Measurements from ENCODE around the gene BOLL.
"Not testable (repeated sequence)": the region's sequence is repeated elsewhere in the genome, so short reads cannot be mapped to it uniquely, and the experiment has no call there.

The BOLL gene, protein sequence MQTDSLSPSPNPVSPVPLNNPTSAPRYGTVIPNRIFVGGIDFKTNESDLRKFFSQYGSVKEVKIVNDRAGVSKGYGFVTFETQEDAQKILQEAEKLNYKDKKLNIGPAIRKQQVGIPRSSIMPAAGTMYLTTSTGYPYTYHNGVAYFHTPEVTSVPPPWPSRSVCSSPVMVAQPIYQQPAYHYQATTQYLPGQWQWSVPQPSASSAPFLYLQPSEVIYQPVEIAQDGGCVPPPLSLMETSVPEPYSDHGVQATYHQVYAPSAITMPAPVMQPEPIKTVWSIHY

DNA sequence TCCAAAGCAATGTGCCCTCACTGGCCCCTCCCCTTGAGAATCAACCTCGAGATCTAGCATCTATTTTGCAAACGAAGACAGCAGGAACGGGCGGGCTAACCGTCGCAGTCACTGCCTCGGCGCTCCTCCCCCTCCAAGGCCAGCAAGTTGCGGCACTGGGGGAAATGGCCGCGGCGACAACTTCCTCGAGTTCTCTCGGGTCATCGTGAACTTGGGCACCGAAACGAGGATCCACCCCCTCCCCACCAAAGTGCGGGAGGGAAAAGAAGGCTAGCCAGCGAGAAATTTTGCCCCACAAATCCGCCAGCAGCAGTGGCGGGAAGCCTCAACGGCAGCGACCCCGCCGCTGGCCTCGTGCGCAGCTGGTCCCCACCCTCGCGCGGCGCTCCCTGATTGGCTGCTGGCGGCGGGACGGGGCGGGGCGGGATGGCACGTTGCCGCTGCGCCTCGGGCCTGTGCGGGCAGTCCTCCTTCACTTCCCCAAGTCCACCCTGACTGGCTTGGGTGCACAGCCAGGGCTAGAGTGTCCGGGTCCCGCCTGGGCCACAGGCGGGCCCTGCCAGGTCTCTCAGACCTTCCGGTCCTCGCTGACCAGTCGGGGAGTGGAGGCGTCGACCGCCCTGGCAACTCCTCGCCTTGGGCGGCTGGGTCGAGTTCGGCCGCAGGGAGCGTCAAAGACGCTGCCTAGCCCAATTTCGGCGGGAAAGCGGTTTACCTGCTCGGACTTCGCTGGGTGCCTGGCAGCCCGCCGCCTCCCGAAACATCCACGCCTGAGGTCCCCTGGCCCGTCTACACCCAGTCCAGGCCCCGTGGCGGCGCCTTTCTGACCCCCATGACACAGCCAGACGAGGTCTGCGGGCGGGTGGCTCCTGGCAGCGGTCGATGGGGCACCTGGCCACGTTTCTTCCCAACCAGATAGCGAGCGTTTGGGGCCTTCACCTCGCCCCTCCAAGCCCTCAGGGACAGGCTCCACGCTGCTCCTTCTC is at the start of gene BOLL:
TSS of gene BOLL (minus strand) at position 364 of the 986 bp plus-strand sequence. CDS start 3,469 bp downstream, outside the sequence.
- Histone ChIP-seq H3K4me3 (ENCODE audit: low read length) (peak within 1 kb of the TSS; percentile 63), H3K36me3 (ENCODE audit: control insufficient read depth, insufficient read depth, low read length) (no peaks in the 10 kb centered on the region), H3K4me1 (ENCODE audit: control insufficient read depth, insufficient read depth, low read length) (no peaks in the 10 kb centered on the region), H3K27me3 (ENCODE audit: control insufficient read depth, insufficient read depth, low read length) (peaks cover 9% of the 10 kb centered on the region), H3K9ac (ENCODE audit: low read length) (no peak within 1 kb of the TSS), H3K27ac (ENCODE audit: low read depth, low read length) (no peak within 1 kb of the TSS)

DNA sequence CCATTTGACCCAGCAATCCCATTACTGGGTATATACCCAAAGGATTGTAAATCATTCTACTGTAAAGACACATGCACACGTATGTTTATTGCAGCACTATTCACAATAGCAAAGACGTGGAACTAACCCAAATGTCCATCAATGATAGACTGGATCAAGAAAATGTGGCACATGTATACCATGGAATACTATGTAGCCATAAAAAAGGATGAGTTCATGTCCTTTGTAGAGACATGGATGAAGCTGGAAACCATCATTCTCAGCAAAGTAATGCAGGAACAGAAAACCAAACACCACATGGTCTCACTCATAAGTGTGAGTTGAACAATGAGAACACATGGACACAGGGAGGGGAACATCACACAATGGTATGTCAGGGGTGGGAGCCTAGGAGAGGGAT is 49.7 kb upstream of the BOLL start:
- H3K27ac ChIP-seq (ENCODE audit: low read depth, low read length); H3K4me1 ChIP-seq (ENCODE audit: control insufficient read depth, insufficient read depth, low read length); H3K4me3 ChIP-seq (ENCODE audit: low read length); H3K9ac ChIP-seq (ENCODE audit: low read length); H3K27me3 ChIP-seq (ENCODE audit: control insufficient read depth, insufficient read depth, low read length); H3K36me3 ChIP-seq (ENCODE audit: control insufficient read depth, insufficient read depth, low read length): not testable (repeated sequence)

DNA sequence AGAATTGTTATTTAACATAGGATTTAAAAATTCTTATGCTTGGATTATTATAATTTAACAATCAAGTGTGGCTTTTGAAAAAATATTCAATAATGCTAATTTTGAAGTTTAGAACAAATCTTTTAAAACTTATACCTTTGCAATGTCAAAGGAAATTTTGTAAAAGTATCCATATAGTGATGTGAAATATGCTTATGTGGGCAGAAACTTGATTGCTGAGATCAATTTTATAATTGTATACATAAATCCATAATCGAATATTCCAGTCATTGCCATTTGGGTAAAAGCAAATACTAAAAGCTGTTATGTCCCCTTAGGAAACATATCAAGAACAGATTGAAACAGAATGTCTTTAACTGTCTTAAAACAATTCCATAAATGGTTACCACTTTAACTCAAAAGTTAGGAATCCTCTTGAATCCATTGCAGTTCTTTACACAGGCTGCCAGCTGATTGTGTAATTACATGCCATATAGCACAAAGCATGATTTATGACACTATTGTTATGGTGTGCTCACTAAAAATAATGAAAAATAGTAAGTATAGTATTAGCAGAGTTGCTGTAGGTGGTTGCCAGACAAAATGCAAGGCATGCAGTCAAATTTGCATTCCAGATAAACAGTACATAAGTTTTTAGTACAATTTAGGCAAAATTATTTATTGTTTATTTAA is 43.5 kb upstream of the BOLL start:
- H3K4me1 ChIP-seq (ENCODE audit: control insufficient read depth, insufficient read depth, low read length), result no peaks in the 10 kb centered on the region

DNA sequence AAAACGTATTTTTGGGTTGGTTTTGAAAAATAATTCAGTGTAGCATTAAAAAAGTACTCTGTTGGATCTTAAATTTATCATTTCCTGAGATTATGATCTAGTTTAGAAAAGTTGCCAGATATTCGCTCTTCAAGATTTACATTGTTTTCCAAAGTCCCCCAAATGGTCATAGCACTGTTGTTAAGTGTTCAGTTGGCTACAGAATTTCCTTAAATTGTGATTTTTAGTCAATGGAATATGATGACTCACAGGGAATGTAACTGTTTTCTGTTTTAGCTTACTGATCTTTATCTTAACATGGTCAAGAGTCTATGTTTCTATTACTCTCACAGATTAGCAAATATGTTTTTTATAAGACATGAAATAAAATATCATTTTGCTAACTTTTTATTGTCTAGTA is 42.5 kb upstream of the BOLL start:
- H3K27ac ChIP-seq (ENCODE audit: low read depth, low read length), result no peak overlapping the region
- no peak overlapping the region for H3K9ac ChIP-seq (ENCODE audit: low read length)
- no peak overlapping the region for H3K4me3 ChIP-seq (ENCODE audit: low read length)
- no peaks in the 10 kb centered on the region for H3K36me3 ChIP-seq (ENCODE audit: control insufficient read depth, insufficient read depth, low read length)
- no peaks in the 10 kb centered on the region for H3K27me3 ChIP-seq (ENCODE audit: control insufficient read depth, insufficient read depth, low read length)
- peaks cover 2% of the 10 kb centered on the region for H3K4me1 ChIP-seq (ENCODE audit: control insufficient read depth, insufficient read depth, low read length)

More for the DNA sequence above, 43.5 kb upstream of the BOLL start:
- no peak overlapping the region for H3K4me3 ChIP-seq (ENCODE audit: low read length)
- no peaks in the 10 kb centered on the region for H3K36me3 ChIP-seq (ENCODE audit: control insufficient read depth, insufficient read depth, low read length)
- H3K27ac ChIP-seq (ENCODE audit: low read depth, low read length), result no peak overlapping the region
- no peak overlapping the region for H3K9ac ChIP-seq (ENCODE audit: low read length)
- no peaks in the 10 kb centered on the region for H3K27me3 ChIP-seq (ENCODE audit: control insufficient read depth, insufficient read depth, low read length)

DNA sequence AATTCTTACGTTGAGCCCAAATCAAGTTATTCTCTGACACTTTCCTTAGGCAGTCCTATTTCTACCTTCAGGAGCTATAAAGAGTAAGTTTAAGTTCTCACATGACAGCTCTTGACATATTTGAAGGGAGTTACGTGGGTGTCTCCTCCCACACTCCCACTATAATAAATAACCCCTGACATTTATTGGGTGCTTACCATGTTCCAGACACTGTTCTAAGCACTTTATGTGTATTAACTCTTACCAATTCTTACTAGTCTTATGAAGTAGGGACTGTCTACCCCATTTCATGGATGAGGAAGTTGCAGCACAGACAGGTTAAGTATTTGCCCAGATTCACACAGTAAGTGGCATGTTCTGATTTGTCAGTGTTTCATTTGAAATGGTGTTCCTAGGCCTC is 37.2 kb upstream of the BOLL start:
- Histone ChIP-seq H3K27ac (ENCODE audit: low read depth, low read length) (peak overlapping the region; percentile 21), H3K27me3 (ENCODE audit: control insufficient read depth, insufficient read depth, low read length) (no peaks in the 10 kb centered on the region), H3K9ac (ENCODE audit: low read length) (no peak overlapping the region), H3K36me3 (ENCODE audit: control insufficient read depth, insufficient read depth, low read length) (no peaks in the 10 kb centered on the region), H3K4me3 (ENCODE audit: low read length) (no peak overlapping the region), H3K4me1 (ENCODE audit: control insufficient read depth, insufficient read depth, low read length) (peaks cover 13% of the 10 kb centered on the region)

DNA sequence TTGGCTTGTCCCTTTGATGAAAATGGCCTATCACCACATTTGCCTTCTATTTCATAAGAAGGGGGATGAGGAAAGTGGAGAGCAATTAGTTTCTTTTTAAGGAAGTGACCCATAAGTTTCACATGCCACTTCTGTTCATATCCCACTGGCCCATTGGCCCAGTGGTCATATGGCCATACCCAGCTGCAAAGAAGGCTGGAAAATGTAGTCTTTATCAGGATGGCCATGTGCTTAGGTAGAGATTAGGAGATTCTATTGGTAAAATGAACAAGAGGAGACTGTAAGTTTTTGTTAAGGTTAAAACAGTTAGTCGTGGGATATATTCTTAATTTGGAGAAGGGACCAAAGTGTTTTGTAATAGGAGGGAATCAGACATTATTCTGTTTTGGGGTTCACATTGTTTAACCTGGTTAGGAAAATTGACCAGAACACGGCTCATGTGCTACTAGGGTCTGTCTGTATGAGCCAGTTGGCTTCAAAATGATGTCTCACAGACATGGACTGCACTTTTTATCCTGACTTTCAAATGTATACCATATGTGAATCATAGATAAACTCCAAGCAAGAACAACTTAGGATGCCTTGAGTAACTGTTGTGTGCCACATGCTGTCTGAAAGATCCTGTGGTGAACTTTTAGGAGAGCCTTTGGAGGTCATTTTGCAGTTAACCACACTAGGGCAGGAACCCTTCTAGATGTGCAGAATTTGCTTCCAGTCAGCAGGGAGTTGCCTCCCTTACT is 36.6 kb upstream of the BOLL start:
- Histone ChIP-seq H3K4me1 (ENCODE audit: control insufficient read depth, insufficient read depth, low read length) (peaks cover 13% of the 10 kb centered on the region), H3K36me3 (ENCODE audit: control insufficient read depth, insufficient read depth, low read length) (no peaks in the 10 kb centered on the region), H3K9ac (ENCODE audit: low read length) (no peak overlapping the region), H3K4me3 (ENCODE audit: low read length) (no peak overlapping the region), H3K27ac (ENCODE audit: low read depth, low read length) (peak overlapping the region; percentile 21), H3K27me3 (ENCODE audit: control insufficient read depth, insufficient read depth, low read length) (no peaks in the 10 kb centered on the region)

DNA sequence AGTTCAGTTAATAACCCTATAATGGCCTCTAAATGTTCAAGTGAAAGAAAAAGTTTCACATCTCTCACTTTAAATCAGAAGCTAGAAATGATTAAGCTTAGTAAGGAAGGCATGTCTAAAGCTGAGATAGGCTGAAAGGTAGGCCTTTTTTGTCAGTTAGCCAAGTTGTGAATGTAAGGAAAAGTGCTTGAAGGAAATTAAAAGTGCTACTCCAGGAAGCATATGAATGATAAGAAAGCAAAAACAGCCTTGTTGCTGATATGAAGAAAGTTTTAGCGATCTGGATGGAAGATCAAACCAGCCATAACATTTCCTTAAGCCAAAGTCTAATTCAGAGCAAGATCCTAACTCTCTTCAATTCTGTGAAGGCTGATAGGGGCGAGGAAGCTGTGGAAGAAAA is 29.4 kb upstream of the BOLL start:
- H3K27me3 ChIP-seq (ENCODE audit: control insufficient read depth, insufficient read depth, low read length), result no peaks in the 10 kb centered on the region
- no peaks in the 10 kb centered on the region for H3K4me1 ChIP-seq (ENCODE audit: control insufficient read depth, insufficient read depth, low read length)
- H3K36me3 ChIP-seq (ENCODE audit: control insufficient read depth, insufficient read depth, low read length), result no peaks in the 10 kb centered on the region
- no peak overlapping the region for H3K27ac ChIP-seq (ENCODE audit: low read depth, low read length)
- H3K9ac ChIP-seq (ENCODE audit: low read length), result no peak overlapping the region
- H3K4me3 ChIP-seq (ENCODE audit: low read length), result no peak overlapping the region

DNA sequence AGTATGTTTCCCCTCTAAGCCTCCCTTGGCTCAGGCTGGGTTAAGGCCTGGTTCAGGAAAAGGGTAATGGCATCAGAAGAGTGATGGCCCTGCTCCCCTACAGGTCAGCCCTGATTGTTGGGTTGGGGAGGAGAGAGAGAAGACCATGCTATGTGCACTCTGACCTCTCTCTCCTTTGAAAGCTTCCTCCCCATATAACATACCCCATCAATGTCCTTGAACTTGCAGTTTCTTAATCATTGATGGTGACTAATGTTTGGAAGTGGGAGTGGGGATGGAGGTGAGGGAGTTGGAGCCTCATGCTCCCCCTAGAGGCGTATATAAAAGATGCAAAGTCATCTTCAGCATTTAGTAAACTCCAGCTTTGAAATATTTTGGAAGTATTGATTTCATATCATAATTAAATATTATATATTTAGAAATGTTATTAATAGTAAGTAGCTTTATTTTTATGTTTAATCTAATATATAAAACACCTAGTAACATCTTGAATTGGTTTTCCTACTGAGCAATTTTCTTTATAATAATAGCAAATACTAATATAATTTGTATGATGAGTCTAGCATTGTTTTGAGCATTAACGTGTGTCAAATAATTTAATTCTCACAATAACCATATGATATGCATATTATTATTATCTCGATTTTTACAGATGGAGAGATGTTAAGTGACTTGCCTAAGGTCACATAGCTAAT is 28.1 kb upstream of the BOLL start:
- Histone ChIP-seq H3K27me3 (ENCODE audit: control insufficient read depth, insufficient read depth, low read length) (no peaks in the 10 kb centered on the region), H3K9ac (ENCODE audit: low read length) (no peak overlapping the region), H3K36me3 (ENCODE audit: control insufficient read depth, insufficient read depth, low read length) (no peaks in the 10 kb centered on the region), H3K4me3 (ENCODE audit: low read length) (no peak overlapping the region), H3K27ac (ENCODE audit: low read depth, low read length) (no peak overlapping the region), H3K4me1 (ENCODE audit: control insufficient read depth, insufficient read depth, low read length) (no peaks in the 10 kb centered on the region)

DNA sequence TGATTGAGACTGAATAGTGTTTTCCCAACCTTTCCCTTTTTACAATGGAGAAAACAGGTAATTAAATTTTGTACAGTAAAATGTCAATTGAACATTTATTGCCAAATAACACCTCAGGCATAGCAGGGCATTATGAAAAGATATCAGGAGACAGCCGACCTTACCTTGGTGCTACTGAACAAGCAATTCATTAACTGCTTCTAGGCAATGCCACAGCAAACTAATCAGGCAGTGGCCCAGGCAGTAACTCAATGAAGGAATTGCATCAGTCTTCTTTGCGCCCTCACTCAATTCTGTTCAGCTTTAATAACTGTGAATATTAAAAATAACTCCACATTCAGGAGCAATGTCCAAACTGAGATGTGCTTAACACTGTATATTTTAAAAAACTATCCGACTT is 25.4 kb upstream of the BOLL start:
- Histone ChIP-seq H3K27ac (ENCODE audit: low read depth, low read length) (no peak overlapping the region), H3K27me3 (ENCODE audit: control insufficient read depth, insufficient read depth, low read length) (no peaks in the 10 kb centered on the region), H3K36me3 (ENCODE audit: control insufficient read depth, insufficient read depth, low read length) (no peaks in the 10 kb centered on the region), H3K9ac (ENCODE audit: low read length) (no peak overlapping the region), H3K4me1 (ENCODE audit: control insufficient read depth, insufficient read depth, low read length) (no peaks in the 10 kb centered on the region), H3K4me3 (ENCODE audit: low read length) (no peak overlapping the region)

DNA sequence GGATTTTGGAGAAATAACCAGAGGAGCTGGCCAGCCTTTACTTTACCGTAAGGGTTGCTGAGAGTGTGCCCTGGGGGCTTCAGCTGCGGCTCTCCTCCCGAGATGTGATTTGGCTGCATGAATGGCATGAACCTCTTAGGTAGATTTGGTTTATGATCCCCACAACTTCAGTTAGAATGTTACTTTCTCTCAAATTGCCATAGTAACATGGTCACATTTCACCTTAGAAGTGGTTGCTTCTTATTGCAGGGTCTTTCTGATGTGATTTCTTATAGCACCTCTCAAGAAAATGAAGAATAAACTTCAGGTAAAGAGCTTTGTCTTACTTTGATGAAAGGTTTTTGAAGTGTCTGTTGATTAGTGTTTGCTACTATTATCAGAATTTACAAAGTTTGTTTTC is 24.9 kb upstream of the BOLL start:
- Histone ChIP-seq H3K27me3 (ENCODE audit: control insufficient read depth, insufficient read depth, low read length) (no peaks in the 10 kb centered on the region), H3K4me1 (ENCODE audit: control insufficient read depth, insufficient read depth, low read length) (peaks cover 2% of the 10 kb centered on the region), H3K36me3 (ENCODE audit: control insufficient read depth, insufficient read depth, low read length) (no peaks in the 10 kb centered on the region), H3K4me3 (ENCODE audit: low read length) (no peak overlapping the region), H3K27ac (ENCODE audit: low read depth, low read length) (no peak overlapping the region), H3K9ac (ENCODE audit: low read length) (no peak overlapping the region)

DNA sequence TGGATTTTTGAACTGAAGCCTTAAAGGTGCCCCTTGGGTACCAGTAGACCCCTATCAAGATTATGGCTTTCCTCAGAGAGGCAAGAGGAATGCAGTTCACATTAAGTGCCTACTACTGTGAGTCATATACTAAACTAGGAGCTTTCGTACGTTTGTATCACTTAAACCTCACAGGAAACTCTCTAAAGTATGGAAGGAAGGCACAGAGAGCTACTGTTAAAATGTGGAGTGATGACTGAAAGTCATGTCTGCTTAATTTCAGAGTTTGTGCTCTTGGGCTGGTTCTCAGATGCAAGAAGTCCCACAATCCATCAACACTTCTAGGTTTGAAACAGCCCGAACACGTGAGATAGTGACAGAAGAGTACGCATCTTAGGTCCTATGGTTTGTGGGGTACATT is 23.9 kb upstream of the BOLL start:
- no peaks in the 10 kb centered on the region for H3K36me3 ChIP-seq (ENCODE audit: control insufficient read depth, insufficient read depth, low read length)
- H3K27me3 ChIP-seq (ENCODE audit: control insufficient read depth, insufficient read depth, low read length), result no peaks in the 10 kb centered on the region
- no peak overlapping the region for H3K9ac ChIP-seq (ENCODE audit: low read length)
- H3K4me1 ChIP-seq (ENCODE audit: control insufficient read depth, insufficient read depth, low read length), result peaks cover 2% of the 10 kb centered on the region
- no peak overlapping the region for H3K4me3 ChIP-seq (ENCODE audit: low read length)
- no peak overlapping the region for H3K27ac ChIP-seq (ENCODE audit: low read depth, low read length)

Measured in rectal smooth muscle tissue (tissue), 1 donor.